ENCODE data around the gene POLA1.
"Not testable (repeated sequence)": the region's sequence is repeated elsewhere in the genome, so short reads cannot be mapped to it uniquely, and the experiment has no call there.

POLA1 gene

GRCh38 chrX:24839331-24839730, 145.6 kb downstream of the POLA1 start:
- no peaks in the 10 kb centered on the region for H3K4me1 ChIP-seq (ENCODE audit: control insufficient read depth in 2 of 2, insufficient read depth in 2 of 2, low read length in 2 of 2)
- no peak overlapping the region for H3K4me3 ChIP-seq (ENCODE audit: low read length in 2 of 2)
- H3K9ac ChIP-seq (ENCODE audit: low read depth in 1 of 2, low read length in 2 of 2), result no peak overlapping the region
- H3K9me3 ChIP-seq (ENCODE audit: control insufficient read depth in 2 of 2, low read length in 2 of 2), result no peaks in the 10 kb centered on the region
- H3K27me3 ChIP-seq (ENCODE audit: control insufficient read depth in 2 of 2, insufficient read depth in 2 of 2, low read length in 2 of 2), result no peaks in the 10 kb centered on the region
- H3K27ac ChIP-seq (ENCODE audit: low read depth in 2 of 2, low read length in 2 of 2), result no peak overlapping the region
- H3K36me3 ChIP-seq (ENCODE audit: control insufficient read depth in 2 of 2, insufficient read depth in 2 of 2, low read length in 2 of 2), result no peaks in the 10 kb centered on the region

- Histone ChIP-seq H3K9ac (ENCODE audit: low read depth in 1 of 2, low read length in 2 of 2) (no peak overlapping the region), H3K4me3 (ENCODE audit: low read length in 2 of 2) (no peak overlapping the region), H3K27ac (ENCODE audit: low read depth in 2 of 2, low read length in 2 of 2) (no peak overlapping the region), H3K27me3 (ENCODE audit: control insufficient read depth in 2 of 2, insufficient read depth in 2 of 2, low read length in 2 of 2) (no peaks in the 10 kb centered on the region), H3K4me1 (ENCODE audit: control insufficient read depth in 2 of 2, insufficient read depth in 2 of 2, low read length in 2 of 2) (no peaks in the 10 kb centered on the region), H3K36me3 (ENCODE audit: control insufficient read depth in 2 of 2, insufficient read depth in 2 of 2, low read length in 2 of 2) (no peaks in the 10 kb centered on the region), H3K9me3 (ENCODE audit: control insufficient read depth in 2 of 2, low read length in 2 of 2) (no peaks in the 10 kb centered on the region)
Observed at GRCh38 chrX:24842486-24842885, 148.8 kb downstream of the POLA1 start.

- H3K9ac ChIP-seq (ENCODE audit: low read depth in 1 of 2, low read length in 2 of 2), result no peak overlapping the region
- no peak overlapping the region for H3K4me3 ChIP-seq (ENCODE audit: low read length in 2 of 2)
- no peaks in the 10 kb centered on the region for H3K27me3 ChIP-seq (ENCODE audit: control insufficient read depth in 2 of 2, insufficient read depth in 2 of 2, low read length in 2 of 2)
- H3K36me3 ChIP-seq (ENCODE audit: control insufficient read depth in 2 of 2, insufficient read depth in 2 of 2, low read length in 2 of 2), result no peaks in the 10 kb centered on the region
- no peaks in the 10 kb centered on the region for H3K9me3 ChIP-seq (ENCODE audit: control insufficient read depth in 2 of 2, low read length in 2 of 2)
- H3K27ac ChIP-seq (ENCODE audit: low read depth in 2 of 2, low read length in 2 of 2), result no peak overlapping the region
- H3K4me1 ChIP-seq (ENCODE audit: control insufficient read depth in 2 of 2, insufficient read depth in 2 of 2, low read length in 2 of 2), result no peaks in the 10 kb centered on the region
Observed at GRCh38 chrX:24846550-24847150, 152.9 kb downstream of the POLA1 start.

- H3K9me3 ChIP-seq (ENCODE audit: control insufficient read depth in 2 of 2, low read length in 2 of 2), result no peaks in the 10 kb centered on the region
- no peaks in the 10 kb centered on the region for H3K36me3 ChIP-seq (ENCODE audit: control insufficient read depth in 2 of 2, insufficient read depth in 2 of 2, low read length in 2 of 2)
- no peak overlapping the region for H3K9ac ChIP-seq (ENCODE audit: low read depth in 1 of 2, low read length in 2 of 2)
- H3K27ac ChIP-seq (ENCODE audit: low read depth in 2 of 2, low read length in 2 of 2), result no peak overlapping the region
- no peaks in the 10 kb centered on the region for H3K4me1 ChIP-seq (ENCODE audit: control insufficient read depth in 2 of 2, insufficient read depth in 2 of 2, low read length in 2 of 2)
- no peak overlapping the region for H3K4me3 ChIP-seq (ENCODE audit: low read length in 2 of 2)
- no peaks in the 10 kb centered on the region for H3K27me3 ChIP-seq (ENCODE audit: control insufficient read depth in 2 of 2, insufficient read depth in 2 of 2, low read length in 2 of 2)
Observed at GRCh38 chrX:24851289-24851688, 157.6 kb downstream of the POLA1 start.

GRCh38 chrX:24851780-24852179, 158.1 kb downstream of the POLA1 start:
- H3K9ac ChIP-seq (ENCODE audit: low read depth in 1 of 2, low read length in 2 of 2), result no peak overlapping the region
- H3K9me3 ChIP-seq (ENCODE audit: control insufficient read depth in 2 of 2, low read length in 2 of 2), result no peaks in the 10 kb centered on the region
- H3K4me3 ChIP-seq (ENCODE audit: low read length in 2 of 2), result no peak overlapping the region
- H3K4me1 ChIP-seq (ENCODE audit: control insufficient read depth in 2 of 2, insufficient read depth in 2 of 2, low read length in 2 of 2), result no peaks in the 10 kb centered on the region
- no peak overlapping the region for H3K27ac ChIP-seq (ENCODE audit: low read depth in 2 of 2, low read length in 2 of 2)
- no peaks in the 10 kb centered on the region for H3K27me3 ChIP-seq (ENCODE audit: control insufficient read depth in 2 of 2, insufficient read depth in 2 of 2, low read length in 2 of 2)
- no peaks in the 10 kb centered on the region for H3K36me3 ChIP-seq (ENCODE audit: control insufficient read depth in 2 of 2, insufficient read depth in 2 of 2, low read length in 2 of 2)

GRCh38 chrX:24858004-24858746, 164.5 kb downstream of the POLA1 start:
- Histone ChIP-seq H3K27me3 (ENCODE audit: control insufficient read depth in 2 of 2, insufficient read depth in 2 of 2, low read length in 2 of 2) (no peaks in the 10 kb centered on the region), H3K9ac (ENCODE audit: low read depth in 1 of 2, low read length in 2 of 2) (no peak overlapping the region), H3K4me3 (ENCODE audit: low read length in 2 of 2) (no peak overlapping the region), H3K27ac (ENCODE audit: low read depth in 2 of 2, low read length in 2 of 2) (no peak overlapping the region), H3K4me1 (ENCODE audit: control insufficient read depth in 2 of 2, insufficient read depth in 2 of 2, low read length in 2 of 2) (no peaks in the 10 kb centered on the region), H3K36me3 (ENCODE audit: control insufficient read depth in 2 of 2, insufficient read depth in 2 of 2, low read length in 2 of 2) (no peaks in the 10 kb centered on the region), H3K9me3 (ENCODE audit: control insufficient read depth in 2 of 2, low read length in 2 of 2) (no peaks in the 10 kb centered on the region)

- H3K9ac ChIP-seq (ENCODE audit: low read depth in 1 of 2, low read length in 2 of 2), result no peak overlapping the region
- H3K4me3 ChIP-seq (ENCODE audit: low read length in 2 of 2), result no peak overlapping the region
- H3K27ac ChIP-seq (ENCODE audit: low read depth in 2 of 2, low read length in 2 of 2), result no peak overlapping the region
- no peaks in the 10 kb centered on the region for H3K9me3 ChIP-seq (ENCODE audit: control insufficient read depth in 2 of 2, low read length in 2 of 2)
- no peaks in the 10 kb centered on the region for H3K27me3 ChIP-seq (ENCODE audit: control insufficient read depth in 2 of 2, insufficient read depth in 2 of 2, low read length in 2 of 2)
- H3K4me1 ChIP-seq (ENCODE audit: control insufficient read depth in 2 of 2, insufficient read depth in 2 of 2, low read length in 2 of 2), result no peaks in the 10 kb centered on the region
- H3K36me3 ChIP-seq (ENCODE audit: control insufficient read depth in 2 of 2, insufficient read depth in 2 of 2, low read length in 2 of 2), result no peaks in the 10 kb centered on the region
Observed at GRCh38 chrX:24859211-24859841, 165.6 kb downstream of the POLA1 start.

GRCh38 chrX:24860140-24860539, 166.4 kb downstream of the POLA1 start:
- Histone ChIP-seq H3K27me3 (ENCODE audit: control insufficient read depth in 2 of 2, insufficient read depth in 2 of 2, low read length in 2 of 2) (no peaks in the 10 kb centered on the region), H3K27ac (ENCODE audit: low read depth in 2 of 2, low read length in 2 of 2) (no peak overlapping the region)

GRCh38 chrX:24862343-24862742, 168.6 kb downstream of the POLA1 start:
- Histone ChIP-seq H3K27ac (ENCODE audit: low read depth in 2 of 2, low read length in 2 of 2) (no peak overlapping the region), H3K4me1 (ENCODE audit: control insufficient read depth in 2 of 2, insufficient read depth in 2 of 2, low read length in 2 of 2) (no peaks in the 10 kb centered on the region), H3K27me3 (ENCODE audit: control insufficient read depth in 2 of 2, insufficient read depth in 2 of 2, low read length in 2 of 2) (no peaks in the 10 kb centered on the region), H3K9me3 (ENCODE audit: control insufficient read depth in 2 of 2, low read length in 2 of 2) (no peaks in the 10 kb centered on the region), H3K9ac (ENCODE audit: low read depth in 1 of 2, low read length in 2 of 2) (no peak overlapping the region), H3K4me3 (ENCODE audit: low read length in 2 of 2) (no peak overlapping the region), H3K36me3 (ENCODE audit: control insufficient read depth in 2 of 2, insufficient read depth in 2 of 2, low read length in 2 of 2) (no peaks in the 10 kb centered on the region)

More at GRCh38 chrX:24860140-24860539, 166.4 kb downstream of the POLA1 start:
- H3K9me3 ChIP-seq (ENCODE audit: control insufficient read depth in 2 of 2, low read length in 2 of 2), result no peaks in the 10 kb centered on the region
- H3K36me3 ChIP-seq (ENCODE audit: control insufficient read depth in 2 of 2, insufficient read depth in 2 of 2, low read length in 2 of 2), result no peaks in the 10 kb centered on the region
- no peak overlapping the region for H3K9ac ChIP-seq (ENCODE audit: low read depth in 1 of 2, low read length in 2 of 2)
- no peaks in the 10 kb centered on the region for H3K4me1 ChIP-seq (ENCODE audit: control insufficient read depth in 2 of 2, insufficient read depth in 2 of 2, low read length in 2 of 2)
- H3K4me3 ChIP-seq (ENCODE audit: low read length in 2 of 2), result no peak overlapping the region

- H3K4me3 ChIP-seq (ENCODE audit: low read length in 2 of 2); H3K9ac ChIP-seq (ENCODE audit: low read depth in 1 of 2, low read length in 2 of 2); H3K27me3 ChIP-seq (ENCODE audit: control insufficient read depth in 2 of 2, insufficient read depth in 2 of 2, low read length in 2 of 2); H3K27ac ChIP-seq (ENCODE audit: low read depth in 2 of 2, low read length in 2 of 2); H3K4me1 ChIP-seq (ENCODE audit: control insufficient read depth in 2 of 2, insufficient read depth in 2 of 2, low read length in 2 of 2); H3K9me3 ChIP-seq (ENCODE audit: control insufficient read depth in 2 of 2, low read length in 2 of 2); H3K36me3 ChIP-seq (ENCODE audit: control insufficient read depth in 2 of 2, insufficient read depth in 2 of 2, low read length in 2 of 2): not testable (repeated sequence)
Observed at GRCh38 chrX:24863779-24864178, 170.1 kb downstream of the POLA1 start.
